Stimulated activated CD4-positive, alpha-beta T cell treated with anti-CD3 and anti-CD28 coated beads, Interleukin-2, amount 100 ng/mL, for 48 hours (primary cell): ENCODE results near the gene PAOX.

Source experiments
- DNase-seq, 2 donors: peaks; one replicate each; pipeline ENCODE4 v3.0.0-alpha.2; 2020

The PAOX gene

DNA sequence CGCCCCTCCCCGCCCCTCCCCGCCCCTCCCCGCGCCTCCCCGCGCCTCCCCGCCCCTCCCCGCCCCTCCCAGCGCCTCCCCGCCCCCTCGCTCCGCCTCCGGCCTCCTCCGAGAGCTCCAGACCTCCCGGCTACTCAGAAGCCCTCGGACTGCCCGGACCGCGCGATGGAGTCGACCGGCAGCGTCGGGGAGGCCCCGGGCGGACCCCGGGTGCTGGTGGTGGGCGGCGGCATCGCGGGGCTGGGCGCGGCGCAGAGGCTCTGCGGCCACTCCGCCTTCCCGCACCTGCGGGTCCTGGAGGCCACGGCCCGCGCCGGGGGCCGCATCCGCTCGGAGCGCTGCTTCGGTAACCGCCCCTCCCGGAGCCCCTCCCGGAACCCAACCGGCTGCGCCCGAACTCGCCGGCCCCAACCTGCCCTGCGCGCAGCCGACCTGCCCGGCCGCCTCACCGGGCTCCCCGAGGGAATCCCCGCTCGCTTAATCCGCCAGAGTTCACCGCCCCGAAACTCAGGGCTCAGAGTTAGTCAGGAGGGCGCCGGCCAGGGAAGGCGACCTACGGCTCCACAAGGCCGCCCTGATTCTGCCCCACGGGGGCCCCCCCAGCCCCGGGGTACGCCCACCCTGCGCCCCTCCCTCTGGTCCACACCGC is at the start of gene PAOX:
Gene PAOX (plus strand): TSS at position 111 of the 649 bp plus-strand sequence. CDS start 55 bp downstream, at position 166.
- peak in 1 of 2 donors; percentile 46 for DNase-seq

DNA sequence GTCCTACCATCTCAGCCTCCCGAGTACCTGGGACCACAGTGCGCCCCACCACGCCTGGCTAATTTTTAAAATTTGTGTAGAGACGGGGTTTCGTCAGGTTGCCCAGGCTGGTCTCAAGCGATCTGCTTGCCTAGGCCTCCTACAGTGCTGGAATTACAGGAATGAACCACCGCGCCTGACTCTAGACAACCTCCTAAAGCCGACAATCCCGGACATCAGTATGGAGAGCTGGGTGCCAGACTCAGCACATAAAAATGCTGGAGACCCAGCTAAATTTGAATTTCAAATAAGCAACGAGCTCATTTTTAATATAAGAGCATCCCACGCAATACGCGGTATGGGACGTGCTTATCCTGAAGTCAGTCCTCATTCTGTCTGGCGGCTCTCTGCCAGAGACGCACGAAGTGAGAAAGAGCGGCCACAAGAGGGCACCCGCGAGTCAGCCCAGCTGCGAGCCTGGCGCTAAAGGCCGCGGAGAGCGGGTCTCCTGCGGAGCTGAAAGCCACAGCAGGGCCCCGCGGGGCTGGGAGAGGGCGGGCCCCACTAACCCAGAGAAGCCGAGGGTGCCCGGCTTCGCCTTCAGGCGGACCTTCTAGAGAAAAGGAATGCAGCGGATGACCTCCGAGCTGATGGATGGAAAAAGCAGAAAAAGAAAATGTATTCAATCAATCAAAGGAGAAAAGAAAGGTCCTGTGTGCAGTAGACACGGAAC is 49.4 kb upstream of the PAOX start:
- DNase-seq = peak; percentile 89 to 92

DNA sequence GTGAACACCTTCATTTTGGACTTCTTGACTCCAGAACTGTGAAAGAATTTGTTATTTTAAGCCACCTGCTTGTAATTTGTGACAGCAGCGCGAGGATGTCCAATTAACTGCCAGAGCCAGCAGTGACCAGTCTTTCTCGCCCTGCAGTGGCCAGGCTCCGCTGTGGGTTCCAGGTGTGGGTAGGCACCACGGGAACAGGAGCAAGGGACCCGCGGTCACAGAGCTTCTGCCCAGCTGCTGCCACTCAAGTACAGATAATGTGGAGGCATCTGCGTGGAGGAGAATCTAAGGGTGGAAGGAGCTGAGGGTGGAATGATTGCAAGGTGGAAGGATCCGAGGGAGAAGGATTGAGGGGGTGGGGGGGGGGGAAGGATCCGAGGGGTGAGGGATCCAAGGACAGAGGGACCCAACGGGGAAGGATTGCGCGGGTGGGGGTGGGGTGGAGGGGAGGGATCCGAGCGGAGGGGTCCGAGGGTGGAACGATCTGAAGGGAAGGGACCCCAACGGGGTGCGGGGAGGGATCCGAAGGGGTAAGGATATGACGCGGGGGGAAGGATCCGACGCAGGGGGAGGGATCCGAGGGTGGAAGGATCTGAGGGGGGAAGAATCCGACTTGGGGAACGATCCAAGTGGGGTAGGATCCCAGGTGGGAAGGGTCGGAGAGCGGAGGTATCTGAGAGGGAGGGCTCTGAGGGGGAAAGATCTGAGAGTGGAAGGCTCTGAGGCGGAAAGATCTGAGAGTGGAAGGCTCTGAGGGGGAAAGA is 45.9 kb upstream of the PAOX start:
- DNase-seq = no peak

GRCh38 chr10:133334503-133335245 is 44.4 kb upstream of the PAOX start:
- DNase-seq = no peak

DNA sequence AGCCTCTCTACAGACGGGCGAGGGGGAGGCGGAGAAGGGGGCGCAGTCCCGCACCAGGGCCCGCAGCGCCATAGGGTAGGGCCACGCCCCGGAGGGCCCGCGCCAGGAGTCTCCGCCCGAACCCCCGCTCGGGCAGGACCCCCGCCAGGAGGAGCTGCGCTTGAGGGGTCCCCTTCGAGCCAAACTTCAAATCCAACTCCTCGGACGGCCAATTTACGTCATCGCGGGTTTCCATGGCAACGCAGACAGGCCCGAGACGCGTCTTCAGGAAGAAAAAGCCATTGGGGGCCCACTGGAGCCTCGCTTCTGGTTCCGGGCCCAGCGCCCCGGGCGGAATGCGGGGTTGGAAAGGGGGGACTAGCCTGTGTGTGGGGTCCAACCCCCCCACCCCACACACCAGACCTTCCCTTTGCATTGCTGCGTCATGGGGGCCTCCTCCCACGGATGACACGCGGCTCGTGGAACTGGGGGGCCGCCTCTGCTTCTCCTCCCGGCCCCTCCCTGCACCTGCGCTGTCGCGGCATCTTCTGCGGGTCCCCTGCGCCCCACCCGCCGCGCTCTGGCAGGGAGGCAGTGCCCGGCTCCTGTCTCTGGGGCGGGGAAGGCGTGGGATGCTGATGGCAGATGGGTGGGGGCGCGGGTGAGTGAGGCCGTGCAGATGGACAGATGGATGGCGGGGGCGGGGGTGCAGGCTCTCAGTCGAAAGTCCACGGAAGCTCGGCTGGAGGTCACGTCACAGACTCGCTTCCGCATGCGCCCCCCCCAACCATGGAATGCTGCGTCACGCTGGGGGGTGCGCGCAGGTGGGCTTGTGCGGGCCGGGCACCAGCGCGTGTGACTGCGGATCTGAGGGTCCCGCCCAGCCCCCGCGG is 43.6 kb upstream of the PAOX start:
- peak; percentile 57 to 66 for DNase-seq

DNA sequence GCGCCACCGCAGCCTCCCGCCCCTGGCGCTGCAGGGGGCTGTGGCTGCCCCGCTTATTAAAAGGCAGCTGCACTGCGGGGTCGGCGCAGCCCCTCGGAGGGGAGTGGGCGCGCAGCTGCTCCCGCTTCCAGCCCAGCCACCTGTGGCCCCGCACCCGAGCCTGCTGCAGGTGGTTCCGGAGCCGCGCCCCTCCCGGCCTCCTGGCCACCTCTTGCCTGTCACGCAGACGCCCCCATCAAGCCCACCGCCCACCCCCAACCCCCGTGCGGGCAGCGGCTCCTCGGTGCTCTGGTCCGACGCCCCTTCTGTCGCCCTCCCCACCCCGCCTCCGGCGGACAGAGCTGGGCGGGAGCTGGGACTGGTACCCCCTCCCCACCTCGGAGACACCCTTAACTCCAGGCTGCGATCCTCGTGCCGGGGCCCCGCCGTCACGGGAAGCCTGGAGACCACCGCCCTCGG is 42.9 kb upstream of the PAOX start:
- DNase-seq = no peak

- peak; percentile 46 to 58 for DNase-seq
Observed at GRCh38 chr10:133336577-133337369, 42.3 kb upstream of the PAOX start, which contains the start of gene CALY. Gene CALY (minus strand): TSS chr10:133336896. CDS start chr10:133328989, 7,907 bp downstream.

DNA sequence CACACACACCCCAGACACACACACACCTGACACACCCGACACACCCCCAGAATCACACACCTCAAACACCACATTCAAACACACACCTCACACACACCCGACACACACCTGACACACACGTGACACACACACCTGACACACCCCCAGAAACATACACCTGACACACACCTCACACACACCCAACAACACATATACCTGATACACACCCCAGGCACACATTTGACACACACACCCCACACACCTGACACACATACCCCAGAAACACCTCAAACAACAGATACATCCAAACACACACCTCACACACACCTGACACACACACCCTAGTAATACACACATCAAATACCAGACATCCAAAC is 41.7 kb upstream of the PAOX start:
- DNase-seq = no peak

DNA sequence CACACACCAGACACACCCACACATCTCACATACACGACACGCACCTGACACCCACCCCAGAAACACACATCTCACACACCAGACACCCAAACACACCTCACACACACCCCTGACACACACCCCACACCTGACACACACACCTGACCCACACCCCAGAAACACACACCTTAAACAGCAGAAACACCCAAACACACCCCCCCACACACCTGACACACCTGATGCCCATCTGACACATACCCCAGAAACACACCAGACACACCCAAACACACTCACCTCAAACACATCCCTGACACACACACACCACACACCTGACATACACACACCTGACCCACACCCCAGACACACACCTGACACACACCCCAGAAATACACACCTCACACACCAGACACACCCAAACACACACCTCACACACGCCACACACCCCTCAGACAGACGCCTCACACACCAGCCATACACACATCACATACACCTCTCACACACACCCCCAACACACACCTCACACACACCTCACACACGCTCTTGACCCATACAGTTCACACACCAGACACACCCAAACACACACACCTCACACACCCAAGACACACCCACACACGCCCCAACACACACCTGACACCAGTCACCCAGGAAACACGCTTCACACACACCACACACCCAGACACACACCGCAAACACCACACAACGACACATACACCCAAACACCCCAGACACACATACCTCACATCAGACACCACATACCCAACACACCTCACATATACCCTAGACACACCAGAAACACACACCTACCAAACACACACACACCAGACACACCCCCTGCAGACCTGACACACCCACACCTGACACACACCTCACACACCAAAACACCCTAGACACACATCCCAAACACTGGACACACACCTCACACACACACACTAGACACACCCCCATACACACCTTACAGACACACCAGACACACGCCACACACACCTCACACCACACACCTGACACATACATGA is 40.7 kb upstream of the PAOX start:
- DNase-seq = no peak

DNA sequence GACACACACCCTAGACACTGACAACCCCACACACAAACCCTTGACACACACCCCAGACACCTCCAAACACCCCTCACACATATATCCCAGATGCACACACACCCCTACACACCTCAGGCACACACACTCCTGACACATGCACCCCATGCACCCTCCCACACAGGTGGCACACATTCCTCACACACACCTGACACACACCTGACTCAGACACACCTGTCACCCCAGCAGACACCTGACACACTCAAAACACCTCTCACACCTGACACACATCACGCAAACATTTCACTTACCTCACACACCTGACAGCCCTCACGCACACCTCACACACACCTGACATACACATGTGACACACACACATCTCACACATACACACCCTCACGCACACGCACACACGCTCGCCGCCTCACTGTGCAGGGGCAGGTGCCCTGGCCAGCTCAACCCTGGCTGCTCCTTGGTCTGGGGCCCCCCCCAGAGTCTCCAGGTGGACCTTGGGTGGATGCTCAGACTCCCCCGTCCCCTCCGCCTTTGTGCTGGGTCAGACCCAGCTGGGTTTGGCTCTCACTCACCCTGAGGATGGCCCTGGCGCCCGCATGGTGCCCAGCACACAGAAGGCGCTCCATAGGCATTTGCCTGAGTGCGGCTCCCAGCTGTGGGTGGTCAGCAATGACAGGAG is 39.2 kb upstream of the PAOX start:
- no peak for DNase-seq

DNA sequence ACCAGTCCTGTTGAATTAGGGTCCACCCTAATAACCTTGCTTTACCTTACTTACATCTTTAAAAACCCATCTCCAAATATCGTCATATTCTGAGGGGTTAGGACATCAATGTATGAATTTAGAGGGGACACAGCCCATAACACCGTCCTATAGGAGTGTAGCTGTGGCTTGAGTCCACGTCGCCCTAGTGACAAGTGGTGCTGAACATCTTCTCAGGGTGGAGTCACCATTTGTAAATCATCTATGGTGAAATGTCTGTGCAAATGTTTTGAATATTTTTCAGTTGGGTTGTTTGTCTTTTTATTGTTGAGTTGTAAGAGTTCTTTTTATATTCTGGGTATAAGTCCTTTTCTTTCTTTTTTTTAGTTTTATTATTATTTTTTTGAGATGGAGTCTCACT is 37.1 kb upstream of the PAOX start:
- no peak for DNase-seq

- DNase-seq = no peak
Observed at GRCh38 chr10:133342942-133343341, 36.1 kb upstream of the PAOX start.

DNA sequence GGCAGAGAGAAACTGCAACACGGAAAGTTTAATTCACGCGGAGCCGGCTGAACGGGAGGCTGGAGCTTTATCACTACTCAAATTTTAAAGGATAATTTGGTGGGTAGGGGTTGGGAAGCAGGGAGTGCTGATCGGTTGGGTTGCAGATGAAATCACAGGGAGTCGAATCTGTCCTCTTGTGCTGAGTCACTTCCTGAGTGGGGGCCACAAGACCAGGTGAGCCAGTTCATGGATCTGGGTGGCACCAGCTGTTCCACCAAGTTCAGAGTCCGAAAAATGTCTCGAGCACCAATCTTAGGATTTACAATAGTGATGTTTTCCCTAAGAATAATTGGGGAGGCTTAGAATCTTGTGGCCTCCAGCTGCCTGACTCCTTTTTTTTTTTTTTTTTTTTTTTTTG is 35.5 kb upstream of the PAOX start:
- no peak for DNase-seq

GRCh38 chr10:133344236-133344635 is 34.8 kb upstream of the PAOX start:
- no peak for DNase-seq

DNA sequence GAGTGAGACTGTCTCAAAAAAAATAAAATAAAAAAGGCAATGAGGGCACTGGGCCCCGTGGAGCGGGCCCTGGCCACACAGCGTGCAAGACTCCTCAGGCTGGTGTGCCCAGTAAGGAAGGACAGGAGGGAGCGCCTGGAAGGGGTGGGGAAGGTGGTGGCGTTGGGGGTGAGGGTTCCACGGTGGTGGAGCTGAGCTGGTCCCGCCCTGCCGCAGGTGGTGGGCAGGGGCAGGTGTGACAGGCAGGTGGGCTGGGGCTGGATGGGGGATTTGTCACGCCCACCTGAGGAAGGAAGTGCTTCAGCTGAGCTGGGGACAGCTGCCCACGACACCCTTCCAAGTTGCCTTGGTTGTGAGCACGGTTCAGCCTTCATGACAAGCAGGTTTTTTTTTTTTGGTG is 32.6 kb upstream of the PAOX start:
- DNase-seq = no peak

DNA sequence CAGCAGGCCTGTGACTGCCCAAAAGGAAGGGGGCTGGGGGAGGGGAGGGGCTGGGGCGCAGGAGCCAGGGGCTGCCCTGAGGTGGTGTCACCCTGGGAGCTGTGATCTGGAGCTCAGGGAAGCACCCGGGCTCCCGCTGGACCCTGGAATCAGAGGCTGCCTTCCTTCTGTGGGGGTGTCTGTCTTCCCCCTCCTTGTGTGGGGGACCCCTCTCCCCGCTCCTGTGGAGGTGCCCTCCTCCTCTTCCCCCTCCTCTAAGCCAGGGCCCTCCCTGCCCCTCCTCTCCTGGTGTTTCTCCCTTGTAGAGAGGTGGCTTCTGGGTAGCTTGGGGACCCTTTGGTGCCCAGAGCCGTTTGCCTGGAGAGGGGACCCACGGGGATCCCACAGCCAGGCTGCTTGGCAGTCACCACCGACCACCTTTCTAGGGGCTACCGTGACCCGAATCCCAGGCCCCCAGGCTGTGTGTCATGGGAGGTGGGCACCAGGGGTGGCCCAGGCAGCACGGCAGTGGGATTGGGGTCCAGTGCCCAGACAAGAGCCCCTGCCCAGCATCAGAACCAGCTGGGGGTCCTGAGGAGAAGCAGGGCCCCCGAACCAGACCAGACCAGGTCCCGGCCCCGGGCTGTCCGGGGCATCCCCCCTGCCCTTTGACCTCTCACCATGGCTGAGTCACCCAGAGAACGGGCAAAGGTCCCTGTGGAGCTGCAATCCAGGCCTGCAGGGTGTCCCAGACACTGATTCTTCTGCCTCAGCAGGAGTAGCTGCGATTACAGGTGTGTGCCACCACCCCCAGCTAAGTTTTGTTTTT is 31.1 kb upstream of the PAOX start:
- DNase-seq = no peak

DNA sequence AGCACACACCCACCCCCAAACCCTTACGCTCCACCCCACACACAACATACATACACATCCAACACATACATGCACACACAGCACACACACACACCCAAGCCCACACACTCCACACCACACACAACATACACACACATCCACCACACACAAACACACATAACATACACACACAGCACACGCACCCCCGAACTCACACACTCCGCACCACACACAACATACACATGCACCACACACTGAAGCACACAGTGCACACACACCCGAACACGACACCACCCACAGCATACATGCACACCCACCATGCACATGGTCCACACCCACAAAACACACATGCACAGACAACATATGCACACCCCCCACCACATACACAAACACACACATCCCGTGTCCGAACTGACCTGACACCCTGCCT is 29.9 kb upstream of the PAOX start:
- DNase-seq = no peak

- no peak for DNase-seq
Observed at GRCh38 chr10:133349577-133350011, 29.5 kb upstream of the PAOX start.
